ENCODE data around the gene CPSF4. TPM values are rescaled to one million over a fixed set of nuclear protein-coding genes. Genes with fewer than 3 reads are reported as not detected.

Gene CPSF4
- total RNA-seq, 1 donor from 2014 or later, result 26.9 TPM

DNA sequence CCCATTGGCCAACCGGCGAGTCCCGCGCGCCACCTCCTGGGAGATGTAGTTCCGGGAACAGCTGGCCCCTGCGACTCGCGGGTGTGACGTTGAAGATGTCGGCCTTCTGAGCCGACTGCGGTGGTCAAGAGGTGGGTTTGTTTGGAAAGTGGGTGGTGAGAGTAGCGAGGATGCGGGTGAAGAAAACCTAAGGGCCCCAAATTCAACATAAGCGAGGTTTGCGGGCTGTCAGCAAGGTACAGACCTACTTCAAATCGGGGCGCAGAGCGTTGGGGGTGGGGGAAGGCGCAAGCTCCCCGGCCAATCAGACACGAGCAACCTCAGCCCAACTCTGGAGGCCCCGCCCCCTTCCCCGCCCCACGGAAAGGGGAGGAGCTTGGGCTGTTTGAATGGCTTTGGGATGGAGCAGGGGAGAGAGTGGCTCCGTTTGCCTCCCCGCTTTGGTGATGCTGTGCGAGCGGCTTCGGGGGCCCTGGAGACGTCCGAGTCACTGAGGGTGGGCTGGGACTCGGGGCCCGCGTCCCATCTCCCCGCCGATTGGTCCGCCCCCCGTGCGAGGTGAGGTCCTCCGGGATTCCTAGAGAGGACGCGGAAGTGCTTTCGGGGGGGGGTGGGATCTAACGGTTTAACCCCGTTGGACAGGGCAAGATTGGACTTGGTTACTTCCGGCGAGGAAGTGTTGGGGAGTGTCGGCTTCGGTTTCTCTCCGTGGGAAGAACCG is 66.0 kb downstream of the CPSF4 start, which contains the start of gene ZKSCAN5:
TSS of gene ZKSCAN5 (plus strand) at position 60 of the 721 bp plus-strand sequence. CDS start 1,383 bp downstream, outside the sequence.
- no peaks in the 10 kb centered on the region for H3K27me3 ChIP-seq
- H3K4me1 ChIP-seq, result peaks cover 31% of the 10 kb centered on the region
- no peaks in the 10 kb centered on the region for H3K9me3 ChIP-seq
- intact Hi-C loops (cut with DNase I), result no loop called here
- TF ChIP-seq, protein P1, sequence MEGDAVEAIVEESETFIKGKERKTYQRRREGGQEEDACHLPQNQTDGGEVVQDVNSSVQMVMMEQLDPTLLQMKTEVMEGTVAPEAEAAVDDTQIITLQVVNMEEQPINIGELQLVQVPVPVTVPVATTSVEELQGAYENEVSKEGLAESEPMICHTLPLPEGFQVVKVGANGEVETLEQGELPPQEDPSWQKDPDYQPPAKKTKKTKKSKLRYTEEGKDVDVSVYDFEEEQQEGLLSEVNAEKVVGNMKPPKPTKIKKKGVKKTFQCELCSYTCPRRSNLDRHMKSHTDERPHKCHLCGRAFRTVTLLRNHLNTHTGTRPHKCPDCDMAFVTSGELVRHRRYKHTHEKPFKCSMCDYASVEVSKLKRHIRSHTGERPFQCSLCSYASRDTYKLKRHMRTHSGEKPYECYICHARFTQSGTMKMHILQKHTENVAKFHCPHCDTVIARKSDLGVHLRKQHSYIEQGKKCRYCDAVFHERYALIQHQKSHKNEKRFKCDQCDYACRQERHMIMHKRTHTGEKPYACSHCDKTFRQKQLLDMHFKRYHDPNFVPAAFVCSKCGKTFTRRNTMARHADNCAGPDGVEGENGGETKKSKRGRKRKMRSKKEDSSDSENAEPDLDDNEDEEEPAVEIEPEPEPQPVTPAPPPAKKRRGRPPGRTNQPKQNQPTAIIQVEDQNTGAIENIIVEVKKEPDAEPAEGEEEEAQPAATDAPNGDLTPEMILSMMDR (IDR thresholded peaks at IDR 0.05), result no peak
- H3K27ac ChIP-seq, result peak within 1 kb of the TSS; percentile 83
- H3K4me3 ChIP-seq, result peak within 1 kb of the TSS; percentile 90
- DNase-seq (peak; percentile 99), ATAC-seq (peak; percentile 94)
- peaks cover 2% of the 10 kb centered on the region for H3K36me3 ChIP-seq

DNA sequence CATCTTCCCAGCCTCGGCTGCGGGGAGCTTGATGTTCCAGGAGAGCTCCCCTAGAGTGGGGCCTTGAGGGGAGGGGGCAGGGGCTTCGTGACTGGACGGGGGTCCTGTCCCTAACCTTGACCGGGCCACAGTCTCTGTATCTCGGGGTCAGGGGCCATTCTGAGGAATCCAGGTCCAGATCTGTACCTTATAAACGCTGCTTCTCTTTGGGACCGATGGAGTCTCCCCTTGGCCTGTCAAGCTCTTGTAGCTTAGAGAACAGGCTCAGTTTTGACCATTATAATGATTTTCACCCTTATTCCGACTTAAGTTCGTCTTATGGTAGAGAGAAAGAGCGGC is 66.5 kb downstream of the CPSF4 start:
- H3K4me1 ChIP-seq, result peaks cover 31% of the 10 kb centered on the region
- TF ChIP-seq, protein P1 (IDR thresholded peaks at IDR 0.05), result no peak
- intact Hi-C loops (cut with DNase I), result no loop called here
- peak overlapping the region; percentile 90 for H3K4me3 ChIP-seq
- no peak for DNase-seq
- peaks cover 6% of the 10 kb centered on the region for H3K36me3 ChIP-seq
- no peaks in the 10 kb centered on the region for H3K9me3 ChIP-seq
- ATAC-seq, result no peak
- H3K27me3 ChIP-seq, result no peaks in the 10 kb centered on the region
- H3K27ac ChIP-seq, result peak overlapping the region; percentile 83

Other genes with a start within 250 kb of the CPSF4 start
- 0.29 TPM for gene KPNA7, start 230.8 kb upstream of the CPSF4 start, total RNA-seq
- not detected for gene MYH16, start 166.1 kb upstream of the CPSF4 start, total RNA-seq
- 137 TPM for gene ARPC1A, start 113.0 kb upstream of the CPSF4 start, total RNA-seq
- gene ARPC1B, start 64.2 kb upstream of the CPSF4 start, total RNA-seq, result 219 TPM
- gene PDAP1, start 30.3 kb upstream of the CPSF4 start, total RNA-seq, result 76.4 TPM
- gene BUD31, start 30.0 kb upstream of the CPSF4 start, total RNA-seq, result 72.0 TPM
- gene PTCD1, start 145 bp upstream of the CPSF4 start, total RNA-seq, result 7.5 TPM
- gene ATP5MF, start 27.2 kb downstream of the CPSF4 start, total RNA-seq, result 231 TPM
- 9.6 TPM for gene ZNF789, start 33.9 kb downstream of the CPSF4 start, total RNA-seq
- gene ZNF394, start 61.3 kb downstream of the CPSF4 start, total RNA-seq, result 34.5 TPM
- 7.4 TPM for gene ZKSCAN5, start 65.7 kb downstream of the CPSF4 start, total RNA-seq
- gene FAM200A, start 113.2 kb downstream of the CPSF4 start, total RNA-seq, result 4.9 TPM
- 63.1 TPM for gene ZNF655, start 119.7 kb downstream of the CPSF4 start, total RNA-seq
- 1.0 TPM for gene TMEM225B, start 159.3 kb downstream of the CPSF4 start, total RNA-seq
- gene ZSCAN25, start 178.0 kb downstream of the CPSF4 start, total RNA-seq, result 18.3 TPM
- gene CYP3A5, start 241.1 kb downstream of the CPSF4 start, total RNA-seq, result 15.1 TPM

Data from upper lobe of right lung (tissue), 1 donor.